H9 (cell line): Measurements from ENCODE around the gene KREMEN1. TPM values are rescaled to one million over a fixed set of nuclear protein-coding genes. Genes with fewer than 3 reads are reported as not detected.
"Not testable (repeated sequence)": the region's sequence is repeated elsewhere in the genome, so short reads cannot be mapped to it uniquely, and the experiment has no call there.

ENCODE experiments used
- DNase-seq: peaks from one replicate; pipeline ENCODE4 v3.0.0-alpha.2; 2017
- H2AFZ ChIP-seq: one replicate; pipeline ENCODE4 v1.6.1; 2013; ENCODE audit warnings: mild to moderate bottlenecking, low read length, control low read depth, moderate library complexity
- H2AK5ac ChIP-seq: 2 replicates; pipeline ENCODE4 v1.6.1; 2013; ENCODE audit warnings: low read length, control low read depth, mixed read lengths; ENCODE audit not compliant: insufficient read length
- H2BK120ac ChIP-seq: one replicate; pipeline ENCODE4 v1.6.1; 2013; ENCODE audit warnings: low read depth, mild to moderate bottlenecking, low read length, control low read depth, inconsistent platforms; ENCODE audit not compliant: poor library complexity, severe bottlenecking
- H2BK12ac ChIP-seq: 2 replicates; pipeline ENCODE4 v1.6.1; 2013; ENCODE audit warnings: low read length, control low read depth, mixed read lengths, low read depth; ENCODE audit not compliant: insufficient read length
- H2BK15ac ChIP-seq: 2 replicates; pipeline ENCODE4 v1.6.1; 2013; ENCODE audit warnings: low read depth, low read length, control low read depth
- H2BK20ac ChIP-seq: one replicate; pipeline ENCODE4 v1.6.1; 2013; ENCODE audit warnings: low read depth, mild to moderate bottlenecking, low read length, control low read depth, inconsistent platforms; ENCODE audit not compliant: poor library complexity, severe bottlenecking
- H2BK5ac ChIP-seq: 2 replicates; pipeline ENCODE4 v1.6.1; 2013; ENCODE audit warnings: low read length, control low read depth, mixed read lengths; ENCODE audit not compliant: insufficient read length
- H3K14ac ChIP-seq: 2 replicates; pipeline ENCODE4 v1.6.1; 2013; ENCODE audit warnings: low read length, control low read depth; ENCODE audit not compliant: insufficient read depth
- H3K18ac ChIP-seq: 2 replicates; pipeline ENCODE4 v1.6.1; 2013; ENCODE audit warnings: low read depth, mild to moderate bottlenecking, mixed read lengths, low read length, control low read depth; ENCODE audit not compliant: insufficient read length
- H3K23ac ChIP-seq: 2 replicates; pipeline ENCODE4 v1.6.1; 2013; ENCODE audit warnings: low read length, control low read depth, mixed read lengths, low read depth; ENCODE audit not compliant: insufficient read length
- H3K23me2 ChIP-seq: 2 replicates; pipeline ENCODE4 v1.6.1; 2013; ENCODE audit warnings: low read depth, mild to moderate bottlenecking, mixed read lengths, low read length, control low read depth; ENCODE audit not compliant: insufficient read length, poor library complexity, severe bottlenecking
- H3K27ac ChIP-seq: 2 replicates; pipeline ENCODE4 v1.5.1; 2013; ENCODE audit warnings: low read length, control low read depth, mixed read lengths, low read depth; ENCODE audit not compliant: insufficient read length
- H3K27me3 ChIP-seq: 2 replicates; pipeline ENCODE4 v1.6.1; 2013; ENCODE audit warnings: low read length, control low read depth, inconsistent platforms; ENCODE audit not compliant: insufficient read depth
- H3K4ac ChIP-seq: 2 replicates; pipeline ENCODE4 v1.6.1; 2013; ENCODE audit warnings: low read depth, mild to moderate bottlenecking, control low read depth, inconsistent platforms, low read length, moderate library complexity
- H3K4me1 ChIP-seq: 2 replicates; pipeline ENCODE4 v1.6.1; 2013; ENCODE audit warnings: low read length, control low read depth, inconsistent platforms; ENCODE audit not compliant: insufficient read depth
- H3K4me2 ChIP-seq: 2 replicates; pipeline ENCODE4 v1.6.1; 2013; ENCODE audit warnings: low read length, control low read depth, mixed read lengths; ENCODE audit not compliant: insufficient read length, insufficient read depth
- H3K56ac ChIP-seq: 2 replicates; pipeline ENCODE4 v1.6.1; 2013; ENCODE audit warnings: low read depth, mild to moderate bottlenecking, mixed read lengths, low read length, control low read depth; ENCODE audit not compliant: insufficient read length
- H3K79me1 ChIP-seq: 2 replicates; pipeline ENCODE4 v1.6.1; 2013; ENCODE audit warnings: low read depth, mild to moderate bottlenecking, moderate library complexity, low read length, control low read depth, inconsistent platforms; ENCODE audit not compliant: insufficient read depth, poor library complexity, severe bottlenecking
- H3K79me2 ChIP-seq: 2 replicates; pipeline ENCODE4 v1.6.1; 2013; ENCODE audit warnings: low read length, control low read depth, inconsistent platforms; ENCODE audit not compliant: insufficient read depth
- H3K9ac ChIP-seq: 2 replicates; pipeline ENCODE4 v1.6.1; 2013; ENCODE audit warnings: low read length, control low read depth, mixed read lengths; ENCODE audit not compliant: insufficient read length; ENCODE audit errors: extremely low read depth
- H3K9me3 ChIP-seq: one replicate; pipeline ENCODE4 v1.6.1; 2013; ENCODE audit warnings: low read depth, low read length, inconsistent platforms; ENCODE audit not compliant: control insufficient read depth
- H3T11ph ChIP-seq: one replicate; pipeline ENCODE4 v1.6.1; 2013; ENCODE audit warnings: mild to moderate bottlenecking, low read length, control low read depth, inconsistent platforms
- H4K20me1 ChIP-seq: one replicate; pipeline ENCODE4 v1.6.1; 2013; ENCODE audit not compliant: control insufficient read depth, insufficient read length, insufficient read depth
- H4K5ac ChIP-seq: 2 replicates; pipeline ENCODE4 v1.6.1; 2013; ENCODE audit warnings: low read depth, mild to moderate bottlenecking, mixed read lengths, low read length, control low read depth; ENCODE audit not compliant: insufficient read length
- H4K8ac ChIP-seq: replicated peaks from 2 replicates; pipeline ENCODE4 v1.6.1; 2013; ENCODE audit warnings: low read length, control low read depth, mixed read lengths, low read depth; ENCODE audit not compliant: insufficient read length
- H4K91ac ChIP-seq: 2 replicates; pipeline ENCODE4 v1.6.1; 2013; ENCODE audit warnings: low read depth, mild to moderate bottlenecking, moderate library complexity, mixed read lengths, low read length, control low read depth; ENCODE audit not compliant: insufficient read length
- H3K27ac Mint-ChIP-seq, 3 experiments: 2 replicates in 2 of 3; 3 replicates in 1 of 3; pipeline ENCODE4 v1.8.0; 2020 to 2021; ENCODE audit warnings: mixed read lengths in 3 of 3, mild to moderate bottlenecking in 1 of 3, moderate library complexity in 1 of 3
- H3K27me3 Mint-ChIP-seq: 2 replicates; pipeline ENCODE4 v1.8.0; 2021; ENCODE audit warnings: low read depth, mild to moderate bottlenecking, moderate library complexity, mixed read lengths
- H3K36me3 Mint-ChIP-seq, 3 experiments: 2 replicates in 2 of 3; 3 replicates in 1 of 3; pipeline ENCODE4 v1.8.0; 2020 to 2021; ENCODE audit warnings: low read depth in 3 of 3, mixed read lengths in 3 of 3; ENCODE audit not compliant: insufficient read depth in 1 of 3
- H3K4me1 Mint-ChIP-seq, 2 experiments: 2 replicates each; pipeline ENCODE4 v1.8.0; 2020; ENCODE audit warnings: mixed read lengths in 2 of 2
- H3K4me3 Mint-ChIP-seq, 2 experiments: 2 replicates in 1 of 2; 3 replicates in 1 of 2; pipeline ENCODE4 v1.8.0; 2020 to 2021; ENCODE audit warnings: mild to moderate bottlenecking in 2 of 2, mixed read lengths in 2 of 2, moderate library complexity in 1 of 2
- H3K9me3 Mint-ChIP-seq, 2 experiments: 2 replicates in 1 of 2; 3 replicates in 1 of 2; pipeline ENCODE4 v1.8.0; 2020; ENCODE audit warnings: mild to moderate bottlenecking in 2 of 2, mixed read lengths in 2 of 2, moderate library complexity in 1 of 2
- CTCF ChIP-seq: fragments of 200-600 bp; sonication (generic); conservative IDR thresholded peaks from 3 replicates; pipeline ENCODE4 v1.8.0; 2021; ENCODE audit warnings: antibody characterized with exemption, mild to moderate bottlenecking
- WGBS: extraction: QIAGEN DNeasy Blood & Tissue Kit; methylation state at CpG from one replicate; pipeline ENCODE4 v1.1.7; 2013; ENCODE audit warnings: missing lambda C conversion rate, low lambda C conversion rate, mixed read lengths; ENCODE audit not compliant: insufficient read length; ENCODE audit errors: extremely low coverage; 5-methylcytosine and 5-hydroxymethylcytosine counted together
- total RNA-seq: library from RNA; stranded (reverse); gene quantifications from 2 replicates; pipeline ENCODE4 v1.2.1, GENCODE V29; 2021

KREMEN1 gene
- total RNA-seq, 1 experiment from 2014 or later = 2.4 TPM

GRCh38 chr22:29082826-29083545, 10.2 kb downstream of the KREMEN1 start:
- no peaks in the 10 kb centered on the region for H3K79me2 ChIP-seq
- no peak overlapping the region for H3K14ac ChIP-seq
- no peak overlapping the region for H2AK5ac ChIP-seq
- H4K20me1 ChIP-seq = no peaks in the 10 kb centered on the region
- Mint-ChIP-seq H3K4me1 (peaks cover 27 to 29% of the 10 kb centered on the region in 2 experiments), H3K9me3 (no peaks in the 10 kb centered on the region), H3K36me3 (no peaks in the 10 kb centered on the region), H3K27ac (peak overlapping the region in 1 of 3 experiments; percentile 80; a peak in 1 of 7 replicates), H3K4me3 (no peak overlapping the region), H3K27me3 (no peaks in the 10 kb centered on the region)
- no peak overlapping the region for H4K5ac ChIP-seq
- peaks cover 6% of the 10 kb centered on the region for H3K4me1 ChIP-seq
- no peak overlapping the region for H2BK12ac ChIP-seq
- H2BK20ac ChIP-seq = no peak overlapping the region
- WGBS = no CpG with 5 or more reads among the region's 7 CpGs
- no peak overlapping the region for H3K18ac ChIP-seq
- H4K91ac ChIP-seq = no peak overlapping the region
- no peak for TF ChIP-seq CTCF
- H3K4ac ChIP-seq = no peak overlapping the region
- no peaks in the 10 kb centered on the region for H3K9me3 ChIP-seq
- no peak overlapping the region for H2BK5ac ChIP-seq
- H3T11ph ChIP-seq = no peak overlapping the region
- H3K23ac ChIP-seq = no peak overlapping the region
- no peak overlapping the region for H2AFZ ChIP-seq
- no peak overlapping the region for H3K27ac ChIP-seq
- H3K23me2 ChIP-seq = no peaks in the 10 kb centered on the region
- H3K27me3 ChIP-seq = no peaks in the 10 kb centered on the region
- no peak overlapping the region for H2BK120ac ChIP-seq
- DNase-seq = no peak
- no peak overlapping the region for H3K9ac ChIP-seq
- H3K4me2 ChIP-seq = no peak overlapping the region
- no peak overlapping the region for H2BK15ac ChIP-seq
- no peak overlapping the region for H3K56ac ChIP-seq
- H4K8ac ChIP-seq = no peak overlapping the region
- H3K79me1 ChIP-seq = no peaks in the 10 kb centered on the region

- not testable (repeated sequence) for H3K9ac ChIP-seq, H3K23me2 ChIP-seq, H3K4me1 ChIP-seq, H3K56ac ChIP-seq, H4K91ac ChIP-seq, H3K9me3 Mint-ChIP-seq, H3K27ac ChIP-seq, H3T11ph ChIP-seq, H3K4me3 Mint-ChIP-seq, H4K5ac ChIP-seq, H3K36me3 Mint-ChIP-seq, H3K4ac ChIP-seq, H3K27me3 Mint-ChIP-seq, H2BK20ac ChIP-seq, H3K18ac ChIP-seq, H3K14ac ChIP-seq, H2AFZ ChIP-seq, H2BK5ac ChIP-seq, H2BK12ac ChIP-seq, H2BK120ac ChIP-seq, H3K4me2 ChIP-seq, H3K79me1 ChIP-seq, H2AK5ac ChIP-seq, DNase-seq, H4K8ac ChIP-seq, H3K23ac ChIP-seq, H3K9me3 ChIP-seq, H3K79me2 ChIP-seq, H3K27me3 ChIP-seq, H2BK15ac ChIP-seq, H4K20me1 ChIP-seq
- H3K4me1 Mint-ChIP-seq = peaks cover 27 to 29% of the 10 kb centered on the region in 2 experiments
- no CpG with 5 or more reads among the region's 7 CpGs for WGBS
- peak overlapping the region in 2 of 3 experiments; percentile 44 to 80; a peak in 3 of 7 replicates for H3K27ac Mint-ChIP-seq
These were observed 10.7 kb downstream of the KREMEN1 start for GRCh38 chr22:29083576-29083932.
